Measurements from ENCODE around the gene SEPHS2. TPM values are rescaled to one million over a fixed set of nuclear protein-coding genes. Genes with fewer than 3 reads are reported as not detected.

SEPHS2 gene
- total RNA-seq, 2 donors from 2014 or later = 93.3 to 156 TPM

DNA sequence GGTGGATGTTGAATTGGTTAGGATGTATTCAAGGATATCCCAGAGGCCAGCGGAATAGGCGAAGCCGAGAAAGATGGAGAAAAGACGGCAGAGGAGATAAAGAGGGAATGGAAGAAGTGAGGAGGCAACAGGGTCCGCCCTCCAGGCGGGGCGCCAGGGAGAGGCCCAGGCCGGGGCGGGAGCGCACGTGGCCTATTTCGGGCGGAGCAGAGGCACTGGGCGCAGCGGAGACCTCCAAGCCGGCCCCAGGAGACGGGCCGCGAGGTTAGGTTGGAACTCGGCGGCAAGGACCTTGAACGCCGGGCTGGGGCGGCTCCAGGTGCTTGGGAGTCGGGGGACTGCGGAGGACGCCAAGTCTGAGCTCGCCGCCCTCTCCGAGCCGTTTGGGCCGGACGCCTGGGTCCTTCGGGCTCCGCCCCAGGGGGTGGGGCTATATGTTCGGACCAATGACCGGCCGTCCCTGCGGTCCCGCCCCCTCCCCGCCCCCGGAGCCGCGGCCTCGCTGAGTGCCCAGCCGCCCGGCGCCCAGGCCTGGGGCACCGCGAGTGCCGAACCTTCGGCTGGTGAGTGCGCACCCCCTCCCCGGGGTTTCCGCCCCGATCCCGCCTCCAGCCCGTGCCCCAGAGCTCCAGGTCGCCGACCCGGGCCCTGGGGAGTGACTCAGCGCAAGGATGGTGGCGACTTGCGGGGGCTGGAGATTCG, 38.4 kb downstream of the SEPHS2 start, which contains the start of gene ZNF771:
Gene ZNF771, plus strand, starts transcription at position 505 of the 702 bp plus-strand sequence. CDS start 448 bp downstream, outside the sequence.
- H3K9me3 ChIP-seq = no peaks in the 10 kb centered on the region
- peak within 1 kb of the TSS; percentile 62 for H3K4me3 ChIP-seq
- intact Hi-C loops (cut with DNase I) = no loop called here
- no peaks in the 10 kb centered on the region for H3K4me1 ChIP-seq
- H3K9ac ChIP-seq (ENCODE audit: low read depth in 2 of 2, low read length in 2 of 2) = peak within 1 kb of the TSS; percentile 75 to 89
- peak; percentile 97 for DNase-seq
- TF ChIP-seq, protein P1, sequence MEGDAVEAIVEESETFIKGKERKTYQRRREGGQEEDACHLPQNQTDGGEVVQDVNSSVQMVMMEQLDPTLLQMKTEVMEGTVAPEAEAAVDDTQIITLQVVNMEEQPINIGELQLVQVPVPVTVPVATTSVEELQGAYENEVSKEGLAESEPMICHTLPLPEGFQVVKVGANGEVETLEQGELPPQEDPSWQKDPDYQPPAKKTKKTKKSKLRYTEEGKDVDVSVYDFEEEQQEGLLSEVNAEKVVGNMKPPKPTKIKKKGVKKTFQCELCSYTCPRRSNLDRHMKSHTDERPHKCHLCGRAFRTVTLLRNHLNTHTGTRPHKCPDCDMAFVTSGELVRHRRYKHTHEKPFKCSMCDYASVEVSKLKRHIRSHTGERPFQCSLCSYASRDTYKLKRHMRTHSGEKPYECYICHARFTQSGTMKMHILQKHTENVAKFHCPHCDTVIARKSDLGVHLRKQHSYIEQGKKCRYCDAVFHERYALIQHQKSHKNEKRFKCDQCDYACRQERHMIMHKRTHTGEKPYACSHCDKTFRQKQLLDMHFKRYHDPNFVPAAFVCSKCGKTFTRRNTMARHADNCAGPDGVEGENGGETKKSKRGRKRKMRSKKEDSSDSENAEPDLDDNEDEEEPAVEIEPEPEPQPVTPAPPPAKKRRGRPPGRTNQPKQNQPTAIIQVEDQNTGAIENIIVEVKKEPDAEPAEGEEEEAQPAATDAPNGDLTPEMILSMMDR (IDR thresholded peaks at IDR 0.05) = no peak
- H3K27me3 ChIP-seq = no peaks in the 10 kb centered on the region
- H3K36me3 ChIP-seq = no peaks in the 10 kb centered on the region
- peak within 1 kb of the TSS; percentile 70 for H3K27ac ChIP-seq

DNA sequence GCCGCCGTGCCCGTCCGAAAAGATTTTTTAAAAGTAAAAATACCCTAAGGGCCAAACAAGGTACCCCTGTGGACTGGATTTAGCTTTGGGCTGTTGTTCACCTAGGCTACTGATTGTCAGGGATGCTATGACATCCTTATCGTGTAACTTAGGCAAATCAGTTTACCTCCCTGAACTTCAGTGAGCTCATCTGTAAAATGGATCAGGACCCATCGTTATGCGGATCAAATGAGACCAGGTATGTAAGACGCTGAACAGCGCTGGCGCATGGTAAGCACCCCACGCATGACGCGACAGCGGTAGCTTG, 38.9 kb downstream of the SEPHS2 start:
- TF ChIP-seq, protein P1 (IDR thresholded peaks at IDR 0.05) = no peak
- peak overlapping the region; percentile 61 to 89 for H3K9ac ChIP-seq (ENCODE audit: low read depth in 2 of 2, low read length in 2 of 2)
- peak overlapping the region; percentile 70 for H3K27ac ChIP-seq
- no peaks in the 10 kb centered on the region for H3K9me3 ChIP-seq
- no peak for DNase-seq
- no peaks in the 10 kb centered on the region for H3K4me1 ChIP-seq
- peak overlapping the region; percentile 62 for H3K4me3 ChIP-seq
- no peaks in the 10 kb centered on the region for H3K36me3 ChIP-seq
- no peaks in the 10 kb centered on the region for H3K27me3 ChIP-seq
- intact Hi-C loops (cut with DNase I) = no loop called here

DNA sequence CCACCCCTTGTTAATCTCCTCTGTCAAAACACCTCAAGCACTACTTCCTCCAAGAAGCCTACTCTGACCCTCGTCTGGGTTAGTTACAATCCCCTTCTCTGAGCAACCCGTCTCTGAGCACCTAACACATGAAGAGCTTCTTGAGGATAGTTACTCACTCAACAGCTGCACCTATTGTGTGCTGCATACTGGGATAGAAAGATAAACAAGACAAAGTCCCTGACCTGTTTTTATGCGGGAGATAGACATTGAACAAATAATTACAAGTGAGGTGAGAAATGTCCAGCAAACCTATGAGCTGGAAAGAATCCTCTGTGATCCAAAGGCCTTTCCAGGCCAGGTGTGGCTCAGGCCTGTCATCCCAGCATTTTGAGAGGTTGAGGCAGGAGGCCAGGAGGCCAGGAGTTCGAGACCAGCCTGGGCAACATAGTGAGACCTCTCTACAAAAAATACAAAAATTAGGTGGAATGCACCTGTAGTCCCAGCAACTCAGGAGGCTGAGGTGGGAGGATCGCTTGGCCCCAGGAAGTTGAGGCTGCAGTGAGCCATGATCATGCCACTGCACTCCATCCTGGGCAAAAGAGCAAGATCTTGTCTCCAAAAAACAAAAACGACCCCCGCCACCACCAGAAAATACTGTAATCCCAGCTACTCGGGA, 43.8 kb downstream of the SEPHS2 start:
- H3K9ac ChIP-seq (ENCODE audit: low read depth in 2 of 2, low read length in 2 of 2) = no peak overlapping the region
- H3K4me1 ChIP-seq = peaks cover 4% of the 10 kb centered on the region
- TF ChIP-seq, protein P1 (IDR thresholded peaks at IDR 0.05) = no peak
- H3K27ac ChIP-seq = no peak overlapping the region
- intact Hi-C loops (cut with DNase I) = no loop called here
- H3K27me3 ChIP-seq = no peaks in the 10 kb centered on the region
- no peak overlapping the region for H3K4me3 ChIP-seq
- no peak for DNase-seq
- no peaks in the 10 kb centered on the region for H3K9me3 ChIP-seq
- H3K36me3 ChIP-seq = no peaks in the 10 kb centered on the region

DNA sequence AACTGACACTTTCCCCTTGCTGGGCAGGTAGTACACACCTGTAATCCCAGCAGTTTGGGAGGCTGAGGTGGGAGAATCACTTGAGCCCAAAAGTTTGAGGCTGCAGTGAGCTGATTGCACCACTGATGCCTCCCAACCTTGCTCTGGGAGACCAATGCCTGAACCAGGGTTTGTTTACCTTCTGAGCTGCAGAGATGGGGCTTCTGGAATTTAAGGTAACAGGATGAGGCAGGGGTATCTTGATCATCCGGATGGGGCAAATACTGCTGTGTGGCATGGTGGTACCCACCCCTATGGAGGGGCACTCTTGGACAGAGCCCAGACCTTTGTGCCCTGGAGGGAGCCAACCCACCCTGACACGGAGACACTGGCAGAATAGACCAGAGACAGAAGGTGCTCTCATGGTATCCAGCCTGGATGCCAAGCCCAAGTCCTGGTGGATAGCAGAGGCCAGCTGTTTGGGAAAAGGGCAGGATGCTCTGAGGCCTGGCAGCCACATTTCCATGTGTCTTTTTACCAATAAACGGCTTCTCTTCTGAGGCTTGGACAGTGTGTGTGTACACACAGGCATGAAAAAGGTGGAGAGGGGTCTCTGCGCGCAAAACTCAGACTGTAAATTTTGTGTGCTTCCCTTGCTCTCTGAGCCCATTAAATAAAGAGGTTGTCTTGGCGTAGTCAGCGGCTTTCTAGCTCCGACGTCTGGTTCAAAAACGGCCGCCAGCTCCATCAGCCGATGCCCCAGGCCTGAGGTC, 46.1 kb downstream of the SEPHS2 start:
- H3K27me3 ChIP-seq = no peaks in the 10 kb centered on the region
- no peaks in the 10 kb centered on the region for H3K36me3 ChIP-seq
- TF ChIP-seq, protein P1 (IDR thresholded peaks at IDR 0.05) = no peak
- peak overlapping the region; percentile 80 for H3K27ac ChIP-seq
- no peaks in the 10 kb centered on the region for H3K9me3 ChIP-seq
- intact Hi-C loops (cut with DNase I) = no loop called here
- peaks cover 14% of the 10 kb centered on the region for H3K4me1 ChIP-seq
- peak overlapping the region; percentile 63 to 76 for H3K9ac ChIP-seq (ENCODE audit: low read depth in 2 of 2, low read length in 2 of 2)
- peak overlapping the region; percentile 69 for H3K4me3 ChIP-seq
- no peak for DNase-seq

DNA sequence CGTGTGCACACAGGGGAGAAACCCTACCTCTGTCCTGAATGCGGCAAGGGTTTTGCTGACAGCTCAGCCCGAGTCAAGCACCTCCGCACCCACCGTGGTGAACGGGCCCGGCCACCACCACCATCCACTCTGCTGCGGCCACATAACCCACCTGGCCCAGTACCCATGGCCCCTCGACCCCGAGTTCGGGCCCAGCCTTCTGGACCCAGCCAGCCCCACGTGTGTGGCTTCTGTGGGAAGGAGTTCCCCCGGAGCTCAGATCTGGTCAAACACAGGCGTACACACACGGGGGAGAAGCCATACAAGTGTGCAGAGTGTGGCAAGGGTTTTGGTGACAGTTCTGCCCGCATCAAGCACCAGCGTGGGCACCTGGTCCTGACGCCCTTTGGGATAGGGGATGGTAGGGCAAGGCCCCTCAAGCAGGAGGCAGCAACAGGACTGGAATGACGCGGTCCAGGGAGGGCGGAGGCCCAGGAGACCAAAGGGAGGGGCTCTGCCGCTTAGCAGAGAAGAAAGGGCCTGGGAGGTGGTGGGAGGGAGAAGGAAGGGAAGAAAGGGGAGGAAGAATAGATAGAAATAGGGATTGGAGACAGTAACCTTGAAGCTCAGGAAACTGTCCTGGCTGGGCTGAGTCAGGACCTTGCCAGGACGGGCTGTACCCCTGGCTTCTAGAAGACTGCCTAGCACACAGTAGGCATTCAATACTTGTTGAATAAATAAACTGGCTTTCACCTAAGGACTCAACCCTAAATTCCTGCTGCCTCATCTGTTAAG, 46.8 kb downstream of the SEPHS2 start:
- H3K36me3 ChIP-seq = no peaks in the 10 kb centered on the region
- peak overlapping the region; percentile 80 for H3K27ac ChIP-seq
- H3K4me1 ChIP-seq = peaks cover 14% of the 10 kb centered on the region
- H3K4me3 ChIP-seq = no peak overlapping the region
- no peak for DNase-seq
- H3K9ac ChIP-seq (ENCODE audit: low read depth in 2 of 2, low read length in 2 of 2) = peak overlapping the region in 1 of 2 donors; percentile 76
- intact Hi-C loops (cut with DNase I) = no loop called here
- TF ChIP-seq, protein P1 (IDR thresholded peaks at IDR 0.05) = no peak
- no peaks in the 10 kb centered on the region for H3K27me3 ChIP-seq
- H3K9me3 ChIP-seq = no peaks in the 10 kb centered on the region

Measured in colonic mucosa (tissue), 4 donors.